ENCODE measurements around the gene SGCB.

DNA sequence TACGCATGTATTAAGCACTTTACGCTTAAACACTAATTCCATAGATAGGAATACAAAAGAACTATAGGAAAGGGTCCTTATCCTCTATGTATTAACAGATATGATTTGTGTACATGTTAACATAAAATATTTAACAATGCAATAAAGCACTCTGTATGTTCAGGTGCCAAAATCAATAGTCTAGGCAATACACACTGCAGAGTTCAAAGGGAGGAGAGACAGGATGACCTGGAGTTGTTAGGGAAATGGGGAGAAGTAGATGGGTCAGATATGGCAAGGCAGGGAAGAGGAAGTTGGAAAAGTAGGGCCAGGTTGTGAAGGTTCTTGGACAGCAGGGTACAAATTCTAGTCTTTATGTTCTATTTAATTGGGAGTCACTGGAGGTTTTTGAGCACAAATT lies 2.9 kb downstream of the SGCB start:
- TF ChIP-seq, protein P1, sequence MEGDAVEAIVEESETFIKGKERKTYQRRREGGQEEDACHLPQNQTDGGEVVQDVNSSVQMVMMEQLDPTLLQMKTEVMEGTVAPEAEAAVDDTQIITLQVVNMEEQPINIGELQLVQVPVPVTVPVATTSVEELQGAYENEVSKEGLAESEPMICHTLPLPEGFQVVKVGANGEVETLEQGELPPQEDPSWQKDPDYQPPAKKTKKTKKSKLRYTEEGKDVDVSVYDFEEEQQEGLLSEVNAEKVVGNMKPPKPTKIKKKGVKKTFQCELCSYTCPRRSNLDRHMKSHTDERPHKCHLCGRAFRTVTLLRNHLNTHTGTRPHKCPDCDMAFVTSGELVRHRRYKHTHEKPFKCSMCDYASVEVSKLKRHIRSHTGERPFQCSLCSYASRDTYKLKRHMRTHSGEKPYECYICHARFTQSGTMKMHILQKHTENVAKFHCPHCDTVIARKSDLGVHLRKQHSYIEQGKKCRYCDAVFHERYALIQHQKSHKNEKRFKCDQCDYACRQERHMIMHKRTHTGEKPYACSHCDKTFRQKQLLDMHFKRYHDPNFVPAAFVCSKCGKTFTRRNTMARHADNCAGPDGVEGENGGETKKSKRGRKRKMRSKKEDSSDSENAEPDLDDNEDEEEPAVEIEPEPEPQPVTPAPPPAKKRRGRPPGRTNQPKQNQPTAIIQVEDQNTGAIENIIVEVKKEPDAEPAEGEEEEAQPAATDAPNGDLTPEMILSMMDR (IDR thresholded peaks at IDR 0.05; ENCODE audit: insufficient read depth, low read length, poor library complexity, severe bottlenecking) = no peak
- TF ChIP-seq EZH2phosphoT487 (conservative IDR thresholded peaks at IDR 0.05; ENCODE audit: low read length) = no peak

Data from SU-DHL-6 (cell line).